Measurements from ENCODE around the gene SMAD7. TPM values are rescaled to one million over a fixed set of nuclear protein-coding genes. Genes with fewer than 3 reads are reported as not detected.

The SMAD7 gene
- total RNA-seq, 2 experiments from 2014 or later, result 244 to 254 TPM

DNA sequence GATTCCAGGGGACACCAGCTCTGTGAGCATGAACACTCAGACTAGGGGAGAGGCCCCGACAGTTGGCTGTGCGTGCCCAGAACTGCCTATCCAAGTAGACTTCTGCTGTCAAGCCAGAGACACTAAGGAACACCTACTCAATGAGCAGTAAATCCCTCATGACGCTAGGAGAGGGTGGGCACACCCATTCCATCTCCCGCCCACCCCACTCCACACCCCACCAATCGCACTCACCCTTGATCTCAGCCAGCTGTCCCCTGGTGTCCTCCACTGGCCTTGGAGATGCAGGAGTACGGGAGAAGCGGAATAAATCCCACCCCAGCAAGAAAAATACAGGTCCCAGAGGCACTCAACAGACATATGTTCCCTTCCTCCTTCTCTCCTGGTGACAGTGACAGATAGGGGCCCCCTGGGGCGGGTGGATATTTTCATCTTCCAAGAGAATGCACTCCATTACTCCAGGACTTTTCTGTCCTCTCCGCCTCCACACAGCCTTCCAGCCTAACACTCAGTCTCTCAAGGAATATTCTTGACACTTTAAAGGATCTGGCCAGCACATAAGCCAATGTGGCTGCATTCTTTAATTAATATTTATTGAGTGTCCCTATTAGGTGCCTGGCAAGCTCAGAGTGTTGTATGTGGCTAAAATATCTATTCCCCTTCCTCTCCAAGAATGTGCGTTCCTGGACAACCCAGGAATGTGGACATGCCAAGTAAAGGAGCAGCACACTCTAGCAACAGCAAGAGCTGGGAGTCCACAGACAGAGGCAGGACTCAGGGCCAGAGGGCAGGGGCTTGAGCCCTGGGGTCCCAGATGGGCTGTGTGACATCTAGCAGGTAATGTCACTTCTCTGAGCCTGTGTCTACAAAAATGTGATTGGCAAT, 13.1 kb upstream of the SMAD7 start:
- H3K27me3 ChIP-seq (ENCODE audit: control insufficient read depth in 1 of 2, insufficient read depth in 2 of 2, low read length in 2 of 2), result no peaks in the 10 kb centered on the region
- TF ChIP-seq, protein P1, sequence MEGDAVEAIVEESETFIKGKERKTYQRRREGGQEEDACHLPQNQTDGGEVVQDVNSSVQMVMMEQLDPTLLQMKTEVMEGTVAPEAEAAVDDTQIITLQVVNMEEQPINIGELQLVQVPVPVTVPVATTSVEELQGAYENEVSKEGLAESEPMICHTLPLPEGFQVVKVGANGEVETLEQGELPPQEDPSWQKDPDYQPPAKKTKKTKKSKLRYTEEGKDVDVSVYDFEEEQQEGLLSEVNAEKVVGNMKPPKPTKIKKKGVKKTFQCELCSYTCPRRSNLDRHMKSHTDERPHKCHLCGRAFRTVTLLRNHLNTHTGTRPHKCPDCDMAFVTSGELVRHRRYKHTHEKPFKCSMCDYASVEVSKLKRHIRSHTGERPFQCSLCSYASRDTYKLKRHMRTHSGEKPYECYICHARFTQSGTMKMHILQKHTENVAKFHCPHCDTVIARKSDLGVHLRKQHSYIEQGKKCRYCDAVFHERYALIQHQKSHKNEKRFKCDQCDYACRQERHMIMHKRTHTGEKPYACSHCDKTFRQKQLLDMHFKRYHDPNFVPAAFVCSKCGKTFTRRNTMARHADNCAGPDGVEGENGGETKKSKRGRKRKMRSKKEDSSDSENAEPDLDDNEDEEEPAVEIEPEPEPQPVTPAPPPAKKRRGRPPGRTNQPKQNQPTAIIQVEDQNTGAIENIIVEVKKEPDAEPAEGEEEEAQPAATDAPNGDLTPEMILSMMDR (IDR thresholded peaks at IDR 0.05), result no peak
- POLR2A ChIA-PET, result no interaction called here
- no peak overlapping the region for H3K4me3 ChIP-seq (ENCODE audit: low read length)
- Mint-ChIP-seq H3K4me1 (ENCODE audit: low read depth) (no peaks in the 10 kb centered on the region), H3K36me3 (ENCODE audit: low read depth) (no peaks in the 10 kb centered on the region), H3K27ac (no peak overlapping the region), H3K27me3 (no peaks in the 10 kb centered on the region), H3K4me3 (no peak overlapping the region), H3K9me3 (no peaks in the 10 kb centered on the region)
- CTCF ChIA-PET, result no interaction called here
- no peak overlapping the region for H3K27ac ChIP-seq (ENCODE audit: low read depth in 1 of 2, low read length in 2 of 2)
- no peak for DNase-seq
- H3K4me1 ChIP-seq (ENCODE audit: insufficient read depth, low read length), result peaks cover 5% of the 10 kb centered on the region
- no peaks in the 10 kb centered on the region for H3K9me3 ChIP-seq (ENCODE audit: control insufficient read depth in 1 of 2, insufficient read depth in 1 of 2, low read length in 2 of 2)
- no peaks in the 10 kb centered on the region for H3K36me3 ChIP-seq (ENCODE audit: insufficient read depth, low read length)
- no peak for ATAC-seq (ENCODE audit: poor library complexity)
- intact Hi-C loops (cut with DNase I, micrococcal nuclease), result no loop called here

DNA sequence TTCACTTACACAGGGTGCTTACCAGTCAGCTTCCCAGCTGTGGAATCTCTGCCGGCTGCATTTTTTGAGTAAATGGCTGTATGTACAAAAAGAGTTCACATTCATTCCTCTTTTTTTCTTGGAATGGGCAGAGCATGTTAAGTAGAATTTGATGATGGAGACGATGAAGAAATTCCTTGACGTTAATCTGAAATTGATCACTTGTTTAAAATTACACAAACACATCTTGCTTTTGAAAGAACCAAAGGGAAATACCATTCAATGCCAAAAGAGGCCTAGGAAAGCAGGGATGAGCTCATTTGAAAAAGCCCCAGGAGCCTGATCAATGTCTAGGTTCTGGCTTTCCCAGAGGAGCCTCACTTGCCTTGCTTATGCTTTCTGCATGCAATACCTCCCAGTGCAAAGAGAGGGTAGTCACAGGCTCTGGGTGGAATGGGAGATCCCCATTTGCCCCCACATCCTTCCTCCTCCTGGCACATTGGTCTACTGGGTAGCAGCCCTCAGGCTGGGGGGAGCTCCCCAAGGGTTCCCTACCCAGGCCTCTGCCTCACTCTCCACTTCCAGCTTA, 12.3 kb upstream of the SMAD7 start:
- Histone ChIP-seq H3K4me3 (ENCODE audit: low read length) (no peak overlapping the region), H3K27me3 (ENCODE audit: control insufficient read depth in 1 of 2, insufficient read depth in 2 of 2, low read length in 2 of 2) (no peaks in the 10 kb centered on the region), H3K4me1 (ENCODE audit: insufficient read depth, low read length) (peaks cover 5% of the 10 kb centered on the region), H3K27ac (ENCODE audit: low read depth in 1 of 2, low read length in 2 of 2) (no peak overlapping the region), H3K9me3 (ENCODE audit: control insufficient read depth in 1 of 2, insufficient read depth in 1 of 2, low read length in 2 of 2) (no peaks in the 10 kb centered on the region), H3K36me3 (ENCODE audit: insufficient read depth, low read length) (no peaks in the 10 kb centered on the region)
- intact Hi-C loops (cut with DNase I, micrococcal nuclease), result no loop called here
- ATAC-seq (ENCODE audit: poor library complexity), result peak; percentile 71
- H3K27me3 Mint-ChIP-seq, result no peaks in the 10 kb centered on the region
- peak in 2 of 14 experiments; percentile 20 to 59 for DNase-seq
- ChIA-PET CTCF (no interaction called here), POLR2A (no interaction called here)
- TF ChIP-seq, protein P1 (IDR thresholded peaks at IDR 0.05), result no peak
- H3K27ac Mint-ChIP-seq, result no peak overlapping the region
- no peaks in the 10 kb centered on the region for H3K9me3 Mint-ChIP-seq
- no peak overlapping the region for H3K4me3 Mint-ChIP-seq
- H3K36me3 Mint-ChIP-seq (ENCODE audit: low read depth), result no peaks in the 10 kb centered on the region
- no peaks in the 10 kb centered on the region for H3K4me1 Mint-ChIP-seq (ENCODE audit: low read depth)

GRCh38 chr18:48962252-48962993, 11.7 kb upstream of the SMAD7 start:
- Mint-ChIP-seq H3K36me3 (ENCODE audit: low read depth) (no peaks in the 10 kb centered on the region), H3K27me3 (no peaks in the 10 kb centered on the region), H3K27ac (no peak overlapping the region), H3K4me1 (ENCODE audit: low read depth) (no peaks in the 10 kb centered on the region), H3K9me3 (no peaks in the 10 kb centered on the region), H3K4me3 (no peak overlapping the region)
- H3K4me3 ChIP-seq (ENCODE audit: low read length), result no peak overlapping the region
- H3K4me1 ChIP-seq (ENCODE audit: insufficient read depth, low read length), result peaks cover 5% of the 10 kb centered on the region
- intact Hi-C loops (cut with DNase I, micrococcal nuclease), result no loop called here
- no peaks in the 10 kb centered on the region for H3K9me3 ChIP-seq (ENCODE audit: control insufficient read depth in 1 of 2, insufficient read depth in 1 of 2, low read length in 2 of 2)
- CTCF ChIA-PET, result no interaction called here
- ATAC-seq (ENCODE audit: poor library complexity), result no peak
- H3K27me3 ChIP-seq (ENCODE audit: control insufficient read depth in 1 of 2, insufficient read depth in 2 of 2, low read length in 2 of 2), result no peaks in the 10 kb centered on the region
- no peak for DNase-seq
- TF ChIP-seq, protein P1 (IDR thresholded peaks at IDR 0.05), result no peak
- POLR2A ChIA-PET, result no interaction called here
- no peak overlapping the region for H3K27ac ChIP-seq (ENCODE audit: low read depth in 1 of 2, low read length in 2 of 2)
- H3K36me3 ChIP-seq (ENCODE audit: insufficient read depth, low read length), result no peaks in the 10 kb centered on the region
